ENCODE measurements around the gene TSPAN32.
A peak's percentile ranks its signal among the peaks of the same experiment; 100 is the strongest.
"Not testable (repeated sequence)": the region's sequence is repeated elsewhere in the genome, so short reads cannot be mapped to it uniquely, and the experiment has no call there.

Gene TSPAN32

DNA sequence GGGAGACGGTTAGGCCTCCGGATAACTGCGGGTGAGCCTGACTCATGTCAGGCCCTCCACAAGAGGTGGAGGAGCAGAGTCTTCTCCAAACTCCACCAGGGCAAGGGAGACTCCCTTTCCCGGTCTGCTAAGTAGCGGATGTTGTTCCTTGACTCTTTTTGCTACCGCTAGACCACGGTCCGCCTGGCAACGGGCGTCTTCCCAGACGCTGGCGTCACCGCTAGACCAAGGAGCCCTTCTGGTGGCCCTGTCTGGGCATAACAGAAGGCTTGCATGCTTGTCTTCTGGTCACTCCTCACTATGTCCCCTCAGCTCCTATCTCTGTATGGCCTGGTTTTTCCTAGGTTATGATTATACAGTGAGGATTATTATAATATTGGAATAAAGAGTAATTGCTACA lies 15.5 kb upstream of the TSPAN32 start:
- DNase-seq (ENCODE audit: low read depth, low spot score) = not testable (repeated sequence)

DNA sequence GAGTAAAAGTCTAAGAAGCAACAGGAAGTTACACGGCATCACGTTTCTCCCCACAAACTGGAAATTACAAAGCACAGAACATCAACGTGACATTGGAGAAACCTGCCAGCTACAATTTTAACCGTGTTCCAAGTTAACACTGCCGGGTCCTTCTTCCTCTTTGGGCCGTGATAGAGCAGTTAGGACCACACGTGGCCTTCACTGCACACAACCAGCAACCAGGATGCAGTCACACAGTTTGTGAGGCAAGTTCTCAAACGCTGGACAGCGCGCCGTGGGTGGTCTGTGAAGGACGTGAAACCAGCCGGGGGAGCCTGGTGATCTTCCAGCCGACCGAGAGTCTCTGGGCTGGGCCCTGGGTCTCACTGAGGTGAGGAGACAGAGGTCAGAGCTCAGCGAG lies 14.7 kb upstream of the TSPAN32 start:
- DNase-seq (ENCODE audit: low read depth, low spot score) = no peak

DNA sequence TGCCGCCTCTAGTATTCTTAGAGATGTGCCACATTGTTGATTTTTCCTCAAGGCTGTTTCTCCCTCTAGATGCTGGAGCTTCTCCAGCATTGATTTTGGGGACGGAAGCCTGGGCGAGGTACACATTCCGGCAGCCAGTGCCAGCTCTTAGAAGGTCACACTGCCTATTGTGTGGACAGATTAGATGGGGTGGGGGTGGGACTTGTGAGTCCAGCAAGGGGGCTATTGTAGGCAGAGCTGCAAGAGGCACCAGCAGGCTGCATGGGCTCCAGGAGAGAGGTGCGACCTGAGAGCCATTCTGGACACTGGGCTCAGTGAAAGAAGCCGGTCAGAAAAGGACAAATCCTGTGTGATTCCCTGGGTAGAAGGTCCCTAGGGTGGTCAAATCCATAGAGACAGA lies 12.5 kb upstream of the TSPAN32 start:
- no peak for DNase-seq (ENCODE audit: low read depth, low spot score)

DNA sequence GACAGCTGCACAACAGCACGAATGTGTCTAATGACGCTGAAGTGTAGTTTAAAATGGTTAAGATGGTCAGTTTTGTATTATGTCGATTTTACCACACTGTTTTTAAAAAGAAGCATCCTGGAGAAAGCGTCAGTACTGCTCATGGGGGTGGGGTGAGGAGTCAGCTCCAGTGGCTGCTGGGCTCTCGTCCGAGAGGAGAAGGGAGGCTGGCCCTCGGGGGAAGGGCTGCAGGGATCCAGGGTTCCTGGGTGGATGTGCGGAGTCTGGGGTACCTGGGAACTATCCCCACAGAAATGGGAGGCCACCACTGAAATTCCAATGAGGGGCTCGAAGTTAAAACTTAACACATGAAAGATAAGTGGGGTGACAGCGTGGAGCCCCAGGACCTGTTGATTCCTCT lies 12.0 kb upstream of the TSPAN32 start:
- no peak for DNase-seq (ENCODE audit: low read depth, low spot score)

DNA sequence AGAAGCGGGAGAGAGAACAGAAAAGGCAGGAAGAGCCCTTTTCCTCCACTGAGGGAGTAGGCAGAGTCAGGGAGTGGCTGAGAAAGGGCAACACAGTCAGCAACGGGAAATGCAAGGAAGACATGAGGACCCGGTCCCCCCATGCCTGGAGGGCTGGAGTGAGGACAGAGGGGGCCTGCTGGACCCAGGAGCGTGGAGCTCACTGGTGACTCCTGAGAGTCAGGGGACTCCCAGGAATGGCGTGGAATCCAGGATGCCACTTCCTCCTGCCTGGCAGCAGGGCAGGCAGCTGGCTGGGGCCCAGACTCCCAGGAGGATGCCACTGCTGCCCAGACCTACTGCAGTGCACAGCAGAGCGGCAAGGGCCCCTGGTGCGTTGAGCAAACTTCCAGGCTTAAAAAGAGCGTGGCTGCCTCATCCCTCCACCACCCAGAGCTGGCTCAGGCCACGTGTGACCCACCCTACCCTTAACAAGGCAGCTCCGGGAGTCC lies 11.4 kb upstream of the TSPAN32 start:
- no peak for DNase-seq (ENCODE audit: low read depth, low spot score)

DNA sequence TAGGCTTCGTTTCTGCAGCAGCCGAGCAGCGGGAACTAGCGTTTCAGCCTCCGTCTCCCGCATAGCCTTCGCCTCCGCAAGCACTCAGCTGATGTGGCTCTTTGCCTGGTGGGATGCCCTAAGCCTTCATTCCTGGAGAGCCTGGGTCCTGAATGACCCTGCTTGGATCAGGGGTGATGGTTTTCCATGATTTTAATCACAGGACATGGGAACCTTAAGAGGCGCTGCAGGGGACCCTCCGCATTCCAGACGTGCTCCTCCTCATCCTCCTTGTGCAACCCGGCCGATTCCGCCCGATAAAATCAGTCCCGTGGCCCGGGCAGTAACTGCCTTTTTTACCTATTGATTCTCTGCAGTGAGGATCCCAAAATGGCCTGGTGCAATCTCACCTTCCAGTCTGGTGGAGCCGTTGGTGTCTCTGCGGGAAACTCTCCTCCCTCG lies 8.3 kb upstream of the TSPAN32 start:
- DNase-seq (ENCODE audit: low read depth, low spot score) = peak; percentile 12

DNA sequence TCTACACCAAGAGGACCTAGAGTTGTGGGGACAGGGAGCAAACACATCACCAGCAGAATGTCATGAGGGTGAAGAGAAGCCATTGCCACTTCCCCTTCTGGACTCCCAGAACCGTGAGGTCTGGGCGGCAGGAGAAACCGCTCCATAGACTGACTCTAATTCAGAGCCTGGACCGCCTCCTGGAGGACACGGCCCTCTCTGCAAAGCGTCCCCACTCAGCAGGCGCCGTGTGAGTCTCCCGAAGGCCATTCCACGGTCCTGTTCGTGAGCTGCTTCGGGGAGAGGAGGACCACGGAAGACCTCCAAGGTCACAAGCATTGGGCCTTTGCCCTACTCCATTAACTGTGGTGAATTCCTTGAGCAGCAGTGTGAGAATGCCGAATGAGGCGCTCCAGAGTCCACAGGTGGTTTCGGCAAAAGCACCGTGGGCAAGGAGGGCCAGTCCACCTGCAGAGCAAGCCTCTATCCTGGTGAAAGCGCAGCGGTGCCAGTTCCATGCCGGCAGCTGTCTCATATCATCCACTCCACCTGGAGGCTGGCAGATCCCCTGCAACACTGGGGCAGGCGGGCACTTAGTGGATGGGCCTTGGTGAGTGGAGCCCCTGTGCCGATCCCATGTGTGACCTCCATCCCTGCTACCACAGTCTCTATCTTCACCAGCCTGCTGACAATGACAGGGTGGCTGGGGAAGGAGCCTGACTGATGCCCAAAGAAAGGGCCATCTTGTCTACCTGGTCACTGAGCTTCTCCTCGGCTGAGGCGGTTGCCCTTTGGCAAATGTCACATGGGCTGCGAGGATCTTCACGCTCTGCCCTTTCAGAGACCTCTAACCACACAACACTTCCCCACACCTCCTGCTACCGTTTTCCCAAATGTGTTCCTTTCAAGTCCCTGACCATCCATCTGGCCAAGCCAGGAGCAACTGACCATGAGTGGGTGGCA lies 7.6 kb upstream of the TSPAN32 start:
- DNase-seq (ENCODE audit: low read depth, low spot score) = peak; percentile 1

DNA sequence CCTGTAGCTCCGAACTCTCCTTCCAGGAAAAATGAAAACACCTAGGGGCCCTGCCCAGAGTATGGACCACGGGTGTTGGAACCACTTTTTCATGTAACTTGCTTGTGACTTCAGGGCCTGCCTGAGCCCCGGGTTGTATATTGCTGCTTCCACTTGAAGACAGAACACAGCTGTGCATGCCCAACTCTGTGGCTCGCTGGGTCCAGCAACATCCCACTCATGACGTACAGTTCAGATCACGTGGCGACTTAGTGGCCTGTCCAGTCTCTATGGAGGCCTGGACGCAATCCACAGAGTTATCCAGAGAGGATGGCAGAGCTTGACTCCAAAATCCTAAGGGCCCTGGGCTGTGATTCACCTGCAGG lies 6.9 kb upstream of the TSPAN32 start:
- no peak for DNase-seq (ENCODE audit: low read depth, low spot score)

DNA sequence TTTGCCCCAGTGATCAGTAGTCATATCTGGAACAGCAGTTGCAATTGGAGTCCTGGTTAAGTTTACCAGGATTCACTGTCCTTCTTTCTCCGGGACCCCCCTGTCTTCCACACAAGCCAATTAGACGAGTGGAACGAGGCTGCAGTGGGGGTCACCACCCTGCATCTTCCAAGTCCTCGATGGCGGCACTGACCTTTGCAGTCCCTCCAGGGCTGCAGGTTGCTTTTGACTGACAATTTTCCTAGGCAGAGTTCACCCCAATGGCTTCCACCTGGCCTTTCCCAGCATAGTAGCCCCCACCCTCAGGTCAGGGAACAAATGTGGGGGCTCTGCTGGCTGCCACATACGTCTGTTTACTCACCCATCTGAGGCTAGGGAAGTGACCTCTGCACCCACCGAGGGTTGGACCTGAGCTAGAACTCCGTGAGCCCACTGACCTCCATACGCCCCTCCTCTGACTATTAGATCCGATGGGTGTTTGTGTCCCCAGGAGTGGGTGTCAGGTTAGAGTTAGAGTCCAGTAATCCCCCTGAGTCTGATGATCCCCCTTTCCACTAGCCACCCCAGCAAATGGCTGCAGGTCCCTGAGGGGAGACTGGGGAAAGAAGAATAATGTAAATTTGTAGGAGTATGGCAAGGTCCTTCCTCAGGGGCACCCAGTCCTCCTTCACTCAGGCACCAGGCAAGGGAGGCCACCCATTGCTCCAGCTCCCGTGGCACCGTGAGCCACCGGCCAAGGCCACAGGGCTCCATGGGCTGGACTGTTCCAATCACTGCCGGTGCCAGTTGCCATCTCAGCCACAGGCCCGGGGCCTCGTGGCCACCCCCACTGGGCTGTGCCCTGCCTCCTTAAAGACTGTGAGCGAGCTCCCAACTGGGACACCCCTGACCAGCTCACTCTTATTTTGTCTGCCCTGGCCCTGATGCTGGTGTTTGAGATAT lies 5.6 kb upstream of the TSPAN32 start:
- no peak for DNase-seq (ENCODE audit: low read depth, low spot score)

DNA sequence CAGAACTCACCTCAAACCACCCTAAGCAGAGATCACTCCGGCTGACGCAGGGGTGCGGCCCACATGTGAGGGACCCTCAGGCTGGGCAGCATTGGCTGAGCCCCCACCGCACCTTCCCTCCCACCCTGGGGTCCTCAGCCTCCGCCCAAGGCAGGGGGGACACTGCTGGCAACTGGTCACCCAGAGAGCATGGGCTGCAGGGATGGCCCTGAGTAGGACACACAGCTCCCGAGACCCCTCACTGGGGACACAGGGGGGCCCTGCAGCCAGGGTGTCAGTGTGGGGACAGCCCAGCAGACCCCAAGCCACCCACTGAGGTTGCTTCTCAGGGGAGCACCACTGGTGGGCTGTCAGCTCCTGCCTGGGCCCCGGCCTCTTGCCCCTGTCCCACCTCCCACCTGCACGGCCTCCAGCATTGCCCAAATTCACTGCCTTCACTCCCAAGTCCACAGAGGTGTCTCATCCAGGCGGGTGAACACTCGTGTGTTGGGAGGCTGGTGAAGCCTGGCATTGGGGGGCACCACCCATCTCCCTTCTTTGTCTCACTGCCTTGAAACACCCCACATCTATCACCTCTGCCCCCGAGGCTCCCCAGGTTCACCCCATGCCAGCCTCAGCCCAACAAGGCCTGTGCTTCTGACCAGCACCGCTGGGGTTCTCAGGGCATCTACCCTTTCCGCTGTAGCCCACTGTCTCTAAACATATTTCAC lies 4.7 kb upstream of the TSPAN32 start:
- peak; percentile 0 for DNase-seq (ENCODE audit: low read depth, low spot score)

DNA sequence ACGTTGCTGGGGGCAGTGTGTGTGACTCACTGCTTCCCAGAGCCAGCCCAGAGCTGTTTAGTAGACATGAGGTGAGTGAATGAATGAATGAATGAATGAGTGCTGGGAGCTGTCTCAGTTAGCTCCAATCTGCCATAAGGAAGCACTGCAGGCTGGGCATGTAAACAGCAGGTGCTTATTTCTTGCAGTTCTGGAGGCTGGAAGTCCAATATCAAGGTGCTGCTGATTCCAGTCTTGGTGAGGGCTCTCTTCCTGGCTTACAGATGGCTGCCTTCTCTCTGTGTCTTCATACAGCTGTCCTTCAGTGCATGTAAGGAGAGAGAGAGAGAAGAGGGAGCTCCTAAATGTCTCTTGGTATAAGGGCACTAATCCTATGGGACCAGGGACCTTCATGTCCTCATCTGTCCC lies 4.2 kb upstream of the TSPAN32 start:
- DNase-seq (ENCODE audit: low read depth, low spot score) = peak; percentile 0

DNA sequence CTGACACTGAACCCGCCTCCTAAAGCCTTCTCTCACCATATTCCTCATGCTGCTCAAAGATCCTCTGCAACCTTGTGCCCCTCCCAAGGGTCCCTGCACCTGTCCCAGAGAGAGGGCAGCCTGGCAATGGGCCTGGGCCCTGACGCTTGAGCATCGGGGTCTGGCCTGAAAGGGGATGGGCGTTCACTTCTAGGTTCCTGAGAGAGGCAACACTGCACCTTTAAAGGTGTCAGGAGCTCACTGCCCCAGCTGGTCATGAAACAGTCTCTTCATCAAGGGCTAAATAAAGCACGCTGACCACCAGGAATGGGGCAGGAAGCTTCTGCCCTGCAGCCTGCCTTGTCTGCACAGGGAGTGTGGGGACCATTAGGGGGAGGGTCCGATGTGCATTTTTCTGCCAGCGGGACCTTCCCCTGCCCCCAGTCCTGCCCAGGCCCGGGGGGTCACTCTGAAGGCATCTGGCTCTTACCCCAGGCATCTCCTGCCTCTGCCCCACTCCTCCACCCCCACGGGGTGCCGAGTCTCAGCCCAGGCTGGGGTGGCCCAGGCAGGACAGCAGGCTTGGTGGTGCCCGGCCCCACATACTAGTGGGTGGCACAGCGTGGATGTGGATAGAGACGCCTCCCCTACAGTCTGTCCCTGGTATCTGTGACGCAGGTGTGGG lies 3.5 kb upstream of the TSPAN32 start:
- peak; percentile 0 for DNase-seq (ENCODE audit: low read depth, low spot score)

DNA sequence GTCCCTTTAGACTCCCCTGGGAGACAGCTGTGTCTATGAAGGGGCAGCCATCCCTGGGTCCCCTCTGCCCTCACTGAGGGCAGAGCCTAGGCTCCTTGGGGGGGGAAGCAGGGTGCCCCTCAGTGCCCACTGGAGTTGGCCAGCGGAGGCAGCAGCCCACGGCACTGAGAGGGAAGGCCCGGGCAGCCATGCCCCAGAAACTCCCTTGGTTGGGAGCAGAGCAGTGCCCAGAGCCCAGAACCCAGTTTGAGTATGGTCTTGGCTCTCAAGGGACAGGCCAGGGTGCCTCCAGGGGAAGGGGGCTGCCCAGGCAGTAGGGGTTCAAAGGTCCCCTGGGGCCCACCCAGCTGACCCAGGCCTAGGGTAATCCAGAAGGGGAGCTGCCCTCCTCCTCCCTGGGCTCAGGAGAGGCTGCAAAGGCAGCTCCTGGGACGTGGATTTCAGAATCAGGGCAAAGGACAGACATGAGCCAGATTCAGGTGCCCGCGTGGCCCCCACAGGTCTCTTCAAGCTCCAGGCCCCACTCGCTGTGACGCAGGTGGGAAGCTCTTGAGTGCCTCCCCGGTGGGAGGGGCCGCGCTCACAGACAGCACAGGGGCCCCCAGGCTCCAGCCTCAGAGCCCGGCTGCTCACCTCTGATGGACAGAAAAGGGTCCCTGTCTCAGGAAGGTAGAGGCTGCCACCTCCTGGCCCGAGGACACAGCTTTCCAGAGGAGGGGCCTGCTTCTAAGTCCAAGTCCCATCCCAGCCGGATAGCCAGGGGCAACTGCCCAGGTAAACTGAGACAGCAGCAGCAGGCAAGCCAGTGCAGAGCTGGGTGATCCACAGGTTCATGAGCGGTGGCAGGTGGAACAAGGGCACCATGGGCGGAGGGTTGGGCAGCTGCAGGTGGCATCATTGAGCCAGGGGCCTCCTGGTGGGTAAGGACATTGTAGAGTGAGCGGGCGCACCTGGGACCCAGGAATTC lies 2.7 kb upstream of the TSPAN32 start:
- DNase-seq (ENCODE audit: low read depth, low spot score) = peak; percentile 78

DNA sequence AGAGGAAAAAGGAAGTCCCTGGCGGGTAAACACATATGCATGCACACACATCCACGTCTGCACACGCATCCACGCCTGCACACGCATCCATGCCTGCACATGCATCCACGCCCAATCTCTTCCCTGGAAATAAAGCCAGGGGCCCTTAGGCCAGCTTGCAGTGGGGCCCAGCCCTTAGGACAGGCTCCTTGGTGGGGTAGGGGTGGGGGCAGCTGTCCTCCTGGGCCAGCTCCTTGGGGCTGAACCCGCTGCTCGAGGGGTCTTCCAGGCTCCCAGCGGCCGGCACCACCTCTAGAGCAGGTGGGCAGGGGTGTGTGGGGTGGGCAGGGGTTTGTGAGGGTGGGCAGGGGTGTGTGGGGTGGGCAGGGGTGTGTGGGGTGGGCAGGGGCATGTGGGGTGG lies 2.0 kb upstream of the TSPAN32 start:
- DNase-seq (ENCODE audit: low read depth, low spot score) = no peak

DNA sequence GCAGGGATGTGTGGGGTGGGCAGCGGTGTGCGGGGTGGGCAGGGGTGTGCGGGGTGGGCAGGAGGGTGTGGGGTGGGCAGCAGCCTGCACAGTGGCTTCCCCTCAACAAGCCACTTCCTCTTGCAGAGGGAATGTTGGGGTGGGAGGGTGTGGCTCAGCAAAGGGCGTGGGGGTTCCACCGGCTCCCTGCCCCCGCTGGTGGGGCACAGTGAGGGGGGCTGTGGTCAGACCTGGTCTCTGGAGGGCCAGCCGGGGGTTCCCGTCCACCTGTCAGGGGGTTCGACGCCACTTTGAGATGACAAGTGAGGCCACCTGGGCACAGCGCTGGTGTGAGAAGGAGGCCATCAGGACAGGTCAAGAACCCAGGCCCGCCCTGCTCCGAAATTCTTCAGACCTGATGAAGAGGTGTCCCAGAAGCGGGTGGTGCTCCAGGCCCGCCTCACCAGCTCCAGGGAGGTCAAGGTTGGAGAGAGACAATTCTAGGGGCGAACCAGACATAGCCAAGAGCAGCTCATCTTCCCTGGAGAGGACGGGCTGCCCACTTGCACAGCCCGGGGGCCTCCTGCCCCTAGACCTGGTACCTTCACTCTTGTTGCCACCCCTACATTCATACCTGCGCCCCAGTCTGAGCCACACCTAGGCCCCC lies 1.4 kb upstream of the TSPAN32 start:
- DNase-seq (ENCODE audit: low read depth, low spot score) = no peak

DNA sequence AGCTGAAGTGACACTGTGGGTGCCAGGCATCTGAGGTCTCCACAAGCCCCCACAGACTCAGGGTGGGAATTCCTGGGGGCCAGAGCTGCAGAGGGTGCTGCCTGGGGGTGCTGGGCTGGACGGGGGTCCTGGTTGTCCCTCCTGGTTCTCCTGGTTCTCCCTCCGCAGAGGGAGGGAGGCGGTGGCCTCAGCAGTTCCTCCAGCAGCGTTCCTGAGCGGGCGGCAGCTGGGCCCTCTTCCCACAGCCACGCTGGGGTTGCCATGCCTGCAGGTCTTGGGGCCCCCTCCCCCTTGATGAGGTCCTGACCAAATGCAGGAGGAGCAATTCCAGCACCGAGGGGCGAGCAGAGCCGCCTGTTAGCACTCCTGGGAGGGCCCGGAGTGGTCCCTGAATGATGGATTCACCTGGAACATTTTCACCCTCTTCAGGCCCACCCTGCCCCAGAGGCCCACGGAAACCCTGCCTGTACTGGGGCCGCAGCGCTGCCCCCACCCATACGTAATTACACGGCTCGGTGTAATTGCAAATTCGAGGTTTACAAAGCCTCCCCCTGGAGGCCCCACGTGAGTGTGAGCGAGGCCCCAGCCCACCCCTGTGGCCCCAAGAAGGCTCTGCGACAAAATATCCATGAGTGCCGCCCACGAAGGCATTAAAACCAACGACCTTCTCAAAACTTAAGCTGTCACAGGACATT lies 730 bp upstream of the TSPAN32 start:
- no peak for DNase-seq (ENCODE audit: low read depth, low spot score)

DNA sequence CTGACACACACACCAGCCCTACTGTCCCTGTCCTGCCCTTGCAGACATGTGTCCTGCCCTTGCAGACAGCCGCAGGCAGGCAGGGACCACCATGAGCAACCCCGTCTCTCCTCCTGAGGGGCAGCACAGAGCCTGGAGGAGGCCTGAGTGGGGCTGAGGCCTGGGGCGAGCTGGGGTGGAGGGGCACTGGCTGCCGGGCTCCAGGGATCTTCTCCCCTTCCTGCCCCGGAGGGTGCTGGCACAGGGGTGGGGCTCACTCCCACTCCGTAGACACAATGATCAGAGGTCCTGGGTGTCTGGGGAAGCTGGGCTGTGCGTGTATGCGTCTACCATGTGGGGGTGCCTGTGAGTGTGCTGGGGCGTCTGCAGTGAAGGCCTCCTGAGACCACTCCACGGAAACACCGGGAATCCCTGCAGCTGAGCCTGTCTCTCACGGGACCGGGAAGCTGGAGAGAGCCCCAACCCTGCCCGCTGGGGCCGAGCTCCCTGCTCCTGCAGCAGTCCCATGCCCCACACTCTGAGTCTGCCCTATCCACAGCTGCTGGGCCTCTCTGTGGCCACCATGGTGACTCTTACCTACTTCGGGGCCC lies 588 bp downstream of the TSPAN32 start:
- DNase-seq (ENCODE audit: low read depth, low spot score) = peak; percentile 1

DNA sequence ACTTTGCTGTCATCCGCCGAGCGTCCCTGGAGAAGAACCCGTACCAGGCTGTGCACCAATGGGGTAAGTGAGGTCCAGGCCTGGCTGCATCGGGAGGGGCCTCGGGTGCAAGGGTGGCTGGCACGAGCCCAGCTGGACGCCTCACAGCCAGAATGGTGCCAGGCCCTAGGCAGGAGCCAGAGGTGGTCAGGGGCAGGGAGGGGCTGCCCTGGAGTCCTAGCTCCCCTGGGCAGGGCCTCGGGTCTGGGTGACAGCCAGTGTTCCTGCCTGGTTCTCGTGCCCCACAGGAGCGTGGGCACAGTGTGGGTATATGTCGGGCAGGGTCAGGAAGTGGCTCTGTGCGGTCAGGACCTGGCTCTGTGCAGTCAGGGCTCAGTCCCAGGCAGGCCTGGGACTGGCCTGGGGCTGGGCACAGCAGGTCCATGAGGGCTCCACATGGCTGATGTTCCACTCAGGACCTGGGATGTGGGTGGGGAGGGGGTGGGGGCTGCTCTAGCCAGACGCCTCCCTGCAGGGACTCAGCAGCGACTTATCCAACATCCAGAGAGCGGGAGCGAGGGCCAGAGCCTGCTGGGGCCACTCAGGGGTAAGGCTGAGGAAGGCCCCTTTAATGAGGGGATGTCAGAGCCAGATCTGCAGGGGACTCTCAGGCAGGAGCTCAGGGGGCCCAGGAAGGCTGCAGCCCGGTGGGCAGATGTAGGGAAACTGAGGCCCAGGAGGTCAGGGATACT lies 1.2 kb downstream of the TSPAN32 start:
- peak; percentile 0 for DNase-seq (ENCODE audit: low read depth, low spot score)
